Measurements from ENCODE around the gene RYR3. TPM values are rescaled to one million over a fixed set of nuclear protein-coding genes. Genes with fewer than 3 reads are reported as not detected.

The RYR3 gene
- total RNA-seq, 1 experiment from 2014 or later, result not detected

- Histone ChIP-seq H3K27ac (ENCODE audit: low read length) (peak overlapping the region; percentile 51), H3K9ac (ENCODE audit: low read length) (no peak overlapping the region), H3K4me1 (ENCODE audit: insufficient read depth, low read length) (peaks cover 21% of the 10 kb centered on the region), H3K36me3 (ENCODE audit: low read depth, low read length) (no peaks in the 10 kb centered on the region), H3K9me2 (replicated peaks; ENCODE audit: low read length) (no peaks in the 10 kb centered on the region), H4K20me1 (ENCODE audit: low read length) (no peaks in the 10 kb centered on the region), H3F3A (ENCODE audit: low read length, unreplicated experiment) (no peaks in the 10 kb centered on the region), H3K4me2 (ENCODE audit: low read length) (0 out of 2 replicates have a peak overlapping the region, but pooled peaks have one; percentile 18), H3K79me2 (ENCODE audit: low read length) (no peaks in the 10 kb centered on the region), H2AFZ (ENCODE audit: low read length) (no peak overlapping the region), H3K9me3 (ENCODE audit: low read length) (no peaks in the 10 kb centered on the region), H3K27me3 (ENCODE audit: low read length) (peaks cover 35% of the 10 kb centered on the region), H3K4me3 (ENCODE audit: low read length) (no peak overlapping the region)
- intact Hi-C loops (cut with micrococcal nuclease), result no loop called here
- DNase-seq (peak; percentile 62), ATAC-seq (no peak)
- ChIA-PET CTCF (no interaction called here), POLR2A (ENCODE audit: unreplicated experiment) (no interaction called here)
- TF ChIP-seq EZH2 (IDR thresholded peaks at IDR 0.05; ENCODE audit: low read length, unreplicated experiment) (no peak), CTCF (conservative IDR thresholded peaks at IDR 0.05; ENCODE audit: low read depth, low read length) (no peak), EZH2phosphoT487 (IDR thresholded peaks at IDR 0.05; ENCODE audit: borderline replicate concordance, low read length) (no peak)
- no TSS peak for BruUV-seq (replicated peaks)
Observed at GRCh38 chr15:33458421-33458820, 147.7 kb downstream of the RYR3 start.

- no peak overlapping the region for H3K9ac ChIP-seq (ENCODE audit: low read length)
- peaks cover 16% of the 10 kb centered on the region for H3K27me3 ChIP-seq (ENCODE audit: low read length)
- ChIA-PET CTCF (no interaction called here), POLR2A (ENCODE audit: unreplicated experiment) (no interaction called here)
- ATAC-seq (peak; percentile 53; the same call in 1 of the 2 replicates), DNase-seq (peak; percentile 83)
- no peaks in the 10 kb centered on the region for H4K20me1 ChIP-seq (ENCODE audit: low read length)
- no peak overlapping the region for H3K4me3 ChIP-seq (ENCODE audit: low read length)
- H3K9me3 ChIP-seq (ENCODE audit: low read length), result no peaks in the 10 kb centered on the region
- no TSS peak for BruUV-seq (replicated peaks)
- no peaks in the 10 kb centered on the region for H3F3A ChIP-seq (ENCODE audit: low read length, unreplicated experiment)
- H3K79me2 ChIP-seq (ENCODE audit: low read length), result no peaks in the 10 kb centered on the region
- TF ChIP-seq CTCF (conservative IDR thresholded peaks at IDR 0.05; ENCODE audit: low read depth, low read length), result no peak
- TF ChIP-seq EZH2 (IDR thresholded peaks at IDR 0.05; ENCODE audit: low read length, unreplicated experiment), result no peak
- no peak for TF ChIP-seq EZH2phosphoT487 (IDR thresholded peaks at IDR 0.05; ENCODE audit: borderline replicate concordance, low read length)
- H2AFZ ChIP-seq (ENCODE audit: low read length), result peak overlapping the region; percentile 28; the same call in 1 of the 2 replicates
- intact Hi-C loops (cut with micrococcal nuclease), result no loop called here
- no peaks in the 10 kb centered on the region for H3K9me2 ChIP-seq (replicated peaks; ENCODE audit: low read length)
- H3K4me1 ChIP-seq (ENCODE audit: insufficient read depth, low read length), result peaks cover 21% of the 10 kb centered on the region
- peak overlapping the region; percentile 39 for H3K4me2 ChIP-seq (ENCODE audit: low read length)
- peak overlapping the region; percentile 54 for H3K27ac ChIP-seq (ENCODE audit: low read length)
- no peaks in the 10 kb centered on the region for H3K36me3 ChIP-seq (ENCODE audit: low read depth, low read length)
Observed at GRCh38 chr15:33460166-33460805, 149.5 kb downstream of the RYR3 start.

- DNase-seq (no peak), ATAC-seq (no peak)
- Histone ChIP-seq H2AFZ (ENCODE audit: low read length) (no peak overlapping the region), H4K20me1 (ENCODE audit: low read length) (no peaks in the 10 kb centered on the region), H3K4me1 (ENCODE audit: insufficient read depth, low read length) (peaks cover 21% of the 10 kb centered on the region), H3K27me3 (ENCODE audit: low read length) (peaks cover 8% of the 10 kb centered on the region; the same call in 1 of the 2 replicates), H3K4me3 (ENCODE audit: low read length) (no peak overlapping the region), H3K36me3 (ENCODE audit: low read depth, low read length) (no peaks in the 10 kb centered on the region), H3K9me2 (replicated peaks; ENCODE audit: low read length) (no peaks in the 10 kb centered on the region), H3K9me3 (ENCODE audit: low read length) (no peaks in the 10 kb centered on the region), H3K4me2 (ENCODE audit: low read length) (no peak overlapping the region), H3K79me2 (ENCODE audit: low read length) (no peaks in the 10 kb centered on the region), H3K9ac (ENCODE audit: low read length) (no peak overlapping the region), H3K27ac (ENCODE audit: low read length) (no peak overlapping the region), H3F3A (ENCODE audit: low read length, unreplicated experiment) (no peaks in the 10 kb centered on the region)
- BruUV-seq (replicated peaks), result no TSS peak
- no peak for TF ChIP-seq EZH2phosphoT487 (IDR thresholded peaks at IDR 0.05; ENCODE audit: borderline replicate concordance, low read length)
- no peak for TF ChIP-seq EZH2 (IDR thresholded peaks at IDR 0.05; ENCODE audit: low read length, unreplicated experiment)
- TF ChIP-seq CTCF (conservative IDR thresholded peaks at IDR 0.05; ENCODE audit: low read depth, low read length), result no peak
- POLR2A ChIA-PET (ENCODE audit: unreplicated experiment), result no interaction called here
- intact Hi-C loops (cut with micrococcal nuclease), result no loop called here
- CTCF ChIA-PET, result no interaction called here
Observed at GRCh38 chr15:33461671-33462070, 150.9 kb downstream of the RYR3 start.
